HG03521 (cell line): ENCODE measurements around the gene RAP1GAP2.

Source experiments
- ATAC-seq: cut with Tn5 transposase; IDR thresholded peaks from one replicate; pipeline ENCODE4 v1.9.1; 2021; ENCODE audit warnings: mild to moderate bottlenecking, moderate library complexity; ENCODE audit not compliant: unreplicated experiment

RAP1GAP2 gene

DNA sequence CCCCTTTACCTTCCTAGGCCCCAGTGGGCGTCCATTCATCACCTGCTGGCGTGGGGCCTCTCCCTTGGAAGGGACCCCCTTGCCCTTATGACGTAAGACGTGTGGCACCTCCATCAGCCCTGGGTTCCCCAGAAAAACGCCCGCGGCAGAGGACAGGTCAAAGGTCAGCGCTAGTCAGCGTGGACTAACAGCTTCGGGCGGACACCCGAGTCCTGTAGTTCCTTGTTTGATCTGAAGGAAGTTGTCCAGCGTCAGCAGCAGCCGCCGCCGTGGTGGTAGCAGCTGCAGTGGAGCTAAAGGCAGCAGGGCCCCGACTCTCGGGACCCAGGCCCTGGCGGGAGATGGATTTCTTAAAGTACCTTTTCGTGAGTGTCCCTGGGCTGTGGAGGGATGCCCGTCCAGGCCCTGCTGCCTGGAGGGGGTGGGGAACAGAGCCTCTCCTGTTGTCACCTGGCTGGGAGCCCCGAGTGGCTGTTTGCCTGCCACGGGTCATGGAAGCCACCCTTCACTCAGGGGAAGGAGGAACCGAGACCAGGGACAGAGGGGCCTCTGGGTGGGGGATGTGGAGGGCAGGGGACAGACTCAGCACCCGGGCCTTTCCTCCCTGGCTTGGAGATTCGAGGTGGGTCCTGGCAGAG lies 143.6 kb downstream of the RAP1GAP2 start:
- no peak for ATAC-seq

DNA sequence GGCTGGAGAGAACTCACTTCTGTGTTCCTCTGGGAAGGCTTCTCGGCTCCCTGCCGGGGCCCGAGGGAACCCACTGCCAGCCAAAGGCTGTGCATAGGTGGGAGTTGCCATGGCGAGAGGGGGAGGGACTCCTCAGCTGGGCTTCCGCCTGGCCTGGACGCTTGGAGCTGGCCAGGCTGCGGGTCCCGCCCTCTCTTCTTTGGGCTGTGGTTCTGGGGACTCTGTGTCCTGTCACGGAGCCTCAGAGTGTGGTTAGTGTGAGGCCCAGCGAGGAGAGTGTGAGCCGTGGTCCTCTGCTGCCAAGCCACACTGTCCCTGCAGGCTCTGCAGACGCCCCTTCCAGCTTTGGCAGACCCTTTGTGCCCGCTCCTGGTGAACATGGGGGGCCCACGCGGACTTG lies 144.1 kb downstream of the RAP1GAP2 start:
- ATAC-seq = no peak

DNA sequence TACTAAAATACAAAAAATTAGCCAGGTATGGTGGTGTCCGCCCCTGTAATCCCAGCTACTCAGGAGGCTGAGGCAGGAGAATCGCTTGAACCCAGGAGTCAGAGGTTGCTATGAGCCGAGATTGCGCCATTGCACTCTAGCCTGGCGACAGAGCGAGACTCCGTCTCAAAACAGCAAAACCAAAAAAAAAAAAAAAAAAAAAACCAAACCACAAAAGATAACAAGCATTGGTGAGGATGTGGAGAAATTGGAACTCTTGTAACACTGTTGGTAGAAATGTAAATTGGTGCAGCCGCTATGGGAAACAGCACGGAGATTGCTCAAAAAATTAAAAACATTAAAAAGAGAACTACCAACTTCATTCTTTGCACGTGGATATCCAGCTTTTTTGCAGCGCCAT lies 147.7 kb downstream of the RAP1GAP2 start:
- no peak for ATAC-seq

DNA sequence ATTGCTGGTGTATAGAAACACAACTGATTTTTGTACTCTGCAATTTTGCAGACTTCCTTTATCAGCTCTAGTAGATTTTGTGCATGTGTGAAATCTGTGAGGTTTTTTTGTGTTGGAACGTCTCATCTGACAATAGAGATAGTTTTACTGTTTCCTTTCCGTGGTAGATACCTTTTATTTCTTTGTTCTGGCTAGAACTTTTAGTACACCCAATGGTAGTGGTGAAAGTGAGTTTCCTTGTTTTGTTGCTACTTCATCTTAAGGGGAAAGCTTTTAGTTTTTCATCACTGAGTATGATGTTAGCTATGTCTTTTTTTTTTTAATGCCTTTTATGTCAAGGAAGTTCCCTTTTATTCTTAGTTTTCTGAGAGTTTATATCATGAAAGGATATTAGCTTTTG lies 149.1 kb downstream of the RAP1GAP2 start:
- ATAC-seq = no peak

DNA sequence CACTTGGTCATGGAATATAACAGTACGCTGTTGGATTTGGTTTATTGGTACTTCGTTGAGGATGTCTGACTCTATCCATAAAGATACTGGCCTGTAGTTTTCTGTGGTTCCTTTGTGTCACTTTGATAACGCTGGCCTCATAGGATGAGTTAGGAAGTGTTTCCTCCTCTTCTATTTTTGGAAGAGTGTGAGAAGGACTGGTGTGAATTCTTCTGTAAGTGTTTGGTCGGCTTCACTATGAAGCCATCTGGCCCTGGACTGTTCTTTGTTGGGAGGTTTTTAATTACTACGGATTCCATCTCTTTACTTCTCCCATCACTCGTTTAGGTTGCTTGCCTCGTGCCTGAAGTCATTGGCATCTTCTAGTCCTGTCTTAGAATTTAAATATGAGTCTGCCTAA lies 149.9 kb downstream of the RAP1GAP2 start:
- no peak for ATAC-seq

DNA sequence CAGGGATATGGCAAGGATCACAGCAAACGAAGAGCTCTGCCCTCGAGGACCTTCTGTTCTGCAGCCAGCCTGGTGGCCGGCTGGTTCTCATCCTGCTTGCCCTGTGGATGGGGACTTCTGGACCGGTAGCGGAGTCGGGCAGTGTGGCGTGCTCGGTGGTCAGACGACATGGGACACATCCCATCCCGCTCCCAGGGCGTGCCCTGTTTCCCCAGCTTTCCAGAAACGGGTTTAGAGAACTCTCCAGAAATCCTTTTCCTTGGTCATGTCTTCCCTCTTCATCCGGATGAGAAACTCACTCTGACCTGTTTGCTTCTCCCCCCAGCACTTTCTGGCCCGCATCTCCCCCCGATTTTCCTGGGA lies 151.3 kb downstream of the RAP1GAP2 start:
- no peak for ATAC-seq

DNA sequence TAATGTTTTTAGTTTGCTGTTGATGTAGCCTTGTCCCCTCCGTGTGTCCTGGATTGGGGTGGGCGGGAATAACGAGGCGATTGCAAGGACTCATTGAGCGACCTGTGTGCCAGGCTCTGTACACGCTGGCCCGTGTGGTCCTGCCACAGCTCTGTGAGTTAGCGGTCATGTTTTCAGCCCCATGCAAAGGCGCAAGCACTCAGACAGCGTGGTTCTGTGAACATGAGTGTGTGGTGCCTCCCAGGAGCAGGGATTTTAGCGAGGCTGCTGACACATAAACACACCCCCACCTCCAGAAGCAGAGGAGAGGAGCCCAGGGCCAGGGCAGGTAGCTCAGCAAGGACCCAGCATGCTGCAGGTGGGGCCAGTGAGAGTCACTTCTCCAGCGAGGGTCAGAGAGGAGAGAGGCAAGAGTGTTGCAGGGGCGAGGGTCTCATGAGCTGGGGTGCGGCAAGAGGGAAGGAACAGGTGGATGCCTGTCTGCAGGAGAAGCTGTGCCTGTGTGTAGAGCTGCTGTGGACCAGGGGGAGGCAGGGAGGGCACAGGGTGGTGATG lies 151.8 kb downstream of the RAP1GAP2 start:
- no peak for ATAC-seq

DNA sequence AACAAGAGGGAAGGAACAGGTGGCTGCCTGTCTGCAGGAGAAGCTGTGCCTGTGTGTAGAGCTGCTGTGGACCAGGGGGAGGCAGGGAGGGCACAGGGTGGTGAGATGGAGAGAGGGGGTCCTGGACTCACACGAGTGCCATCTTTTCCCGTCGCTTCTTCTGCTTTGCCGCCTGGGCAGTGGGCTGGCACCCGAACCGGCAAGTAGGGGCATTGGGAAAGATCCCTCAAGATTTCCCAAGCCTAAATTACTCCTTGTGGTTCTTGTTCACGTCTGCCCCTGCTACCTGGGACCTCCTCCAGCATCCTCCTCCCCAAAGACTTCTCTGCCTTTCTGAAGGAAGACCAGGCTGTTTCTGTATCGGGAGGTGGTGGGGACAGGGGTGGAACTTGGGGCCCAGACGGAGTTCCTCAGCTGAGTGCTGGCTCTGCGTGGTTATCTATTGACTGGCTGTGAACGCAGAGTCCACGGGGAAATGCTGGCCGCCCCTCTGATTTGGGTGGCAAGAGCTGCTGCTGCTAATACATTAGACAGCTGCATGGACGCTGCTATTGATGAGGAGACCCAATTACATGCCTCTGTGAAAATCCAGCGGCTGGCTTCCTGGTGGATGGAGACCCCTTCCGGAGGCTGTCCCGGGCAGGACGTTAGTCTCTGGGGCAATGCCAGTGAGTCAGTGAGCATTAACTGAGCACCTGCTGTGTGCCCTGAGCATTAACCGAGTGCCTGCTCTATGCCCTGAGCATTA lies 152.7 kb downstream of the RAP1GAP2 start:
- no peak for ATAC-seq

DNA sequence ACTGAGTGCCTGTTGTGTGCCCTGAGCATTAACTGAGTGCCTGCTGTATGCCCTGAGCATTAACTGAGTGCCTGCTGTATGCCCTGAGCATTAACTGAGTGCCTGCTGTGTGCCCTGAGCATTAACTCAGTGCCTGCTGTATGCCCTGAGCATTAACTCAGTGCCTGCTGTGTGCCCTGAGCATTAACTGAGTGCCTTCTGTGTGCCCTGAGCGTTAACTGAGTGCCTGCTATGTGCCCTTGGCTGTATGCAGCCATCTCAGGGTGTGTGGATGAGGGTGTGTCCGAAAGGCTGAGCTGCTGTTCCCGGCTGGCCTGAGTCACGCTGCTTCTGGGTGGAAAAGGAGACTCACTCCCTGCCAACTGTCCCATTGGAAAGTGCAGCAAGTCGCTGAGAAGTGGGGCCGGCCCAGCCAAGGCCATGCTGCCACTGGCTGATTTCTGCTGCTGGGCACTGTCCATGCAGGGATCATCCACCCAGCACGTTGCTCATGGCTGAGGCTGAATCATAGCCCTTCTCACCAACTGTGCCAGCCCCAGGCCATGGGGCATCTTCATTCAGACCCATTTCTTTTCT lies 153.3 kb downstream of the RAP1GAP2 start:
- no peak for ATAC-seq

DNA sequence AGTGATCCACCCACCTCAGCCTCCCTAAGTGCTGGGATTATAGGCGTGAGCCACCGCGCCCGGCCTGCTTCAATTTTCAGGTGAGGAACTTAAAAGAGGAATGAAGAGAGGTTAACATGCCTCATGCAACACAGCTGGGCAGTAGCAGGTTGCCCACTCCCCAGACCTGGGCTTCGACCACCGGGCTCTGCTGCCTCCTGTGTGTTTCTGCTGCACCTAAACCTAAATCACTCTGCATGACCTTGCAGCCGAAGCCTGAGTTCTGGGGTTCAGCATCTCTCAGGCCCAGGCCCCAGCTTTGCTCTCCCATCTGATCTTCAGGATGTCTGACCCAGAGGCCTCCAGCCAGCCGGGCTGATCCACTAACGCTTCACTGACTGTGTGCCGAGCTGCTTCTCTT lies 154.6 kb downstream of the RAP1GAP2 start:
- ATAC-seq = no peak

DNA sequence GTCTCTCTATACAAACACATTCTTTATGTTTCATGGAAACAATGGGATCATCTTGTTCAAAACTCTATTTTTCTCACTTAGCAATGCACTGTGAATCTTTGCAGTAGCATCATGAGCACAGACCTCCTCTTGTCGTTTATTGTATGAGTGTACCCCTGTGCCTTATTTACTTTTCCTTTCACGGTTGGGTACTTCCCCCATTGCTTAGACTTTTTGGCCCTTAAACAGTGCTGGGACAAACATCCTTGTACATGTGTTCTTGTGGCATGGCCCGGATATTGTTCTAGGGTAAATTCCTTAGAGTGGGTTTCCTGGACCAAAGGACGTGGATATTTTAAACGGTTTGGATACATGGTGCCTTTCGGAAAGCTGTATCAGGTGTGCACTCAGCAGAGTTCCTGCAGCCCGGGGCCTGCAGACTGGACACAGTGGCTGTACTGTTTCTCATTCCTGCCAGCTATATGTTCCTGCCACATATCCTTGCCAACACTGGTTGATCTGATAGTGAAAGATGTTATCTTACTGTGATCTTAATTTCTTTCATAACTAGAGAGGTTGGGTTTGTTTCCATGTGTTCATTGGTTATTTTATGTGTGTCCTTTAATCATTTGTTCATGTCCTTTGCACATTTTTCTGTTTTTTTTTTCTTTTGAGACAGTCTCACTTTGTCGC lies 156.1 kb downstream of the RAP1GAP2 start:
- no peak for ATAC-seq

DNA sequence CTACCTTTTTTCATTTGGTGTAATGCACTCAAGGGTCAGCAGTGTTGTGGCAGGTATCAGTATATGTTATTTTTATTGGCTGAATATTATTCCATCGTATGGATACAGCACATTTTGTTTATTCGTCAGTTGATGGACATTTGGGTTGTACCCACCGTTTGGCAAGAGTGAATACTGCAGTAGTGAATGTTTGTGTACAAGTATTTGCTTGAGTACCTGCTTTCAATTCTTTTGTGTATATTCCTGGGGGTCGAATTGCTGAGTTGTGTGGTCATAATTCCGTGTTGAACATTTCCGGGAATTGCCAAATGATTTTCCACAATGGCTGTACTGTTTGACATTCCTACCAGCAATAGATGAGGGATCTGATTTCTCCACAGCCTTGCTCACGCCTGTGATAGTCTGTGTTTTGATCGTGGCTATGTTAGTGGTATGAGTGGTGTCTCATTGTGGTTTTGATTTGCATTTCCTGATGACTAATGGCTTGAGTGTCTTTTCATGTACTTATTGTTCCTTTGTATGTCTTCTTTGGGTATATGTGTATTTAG lies 158.7 kb downstream of the RAP1GAP2 start:
- no peak for ATAC-seq

DNA sequence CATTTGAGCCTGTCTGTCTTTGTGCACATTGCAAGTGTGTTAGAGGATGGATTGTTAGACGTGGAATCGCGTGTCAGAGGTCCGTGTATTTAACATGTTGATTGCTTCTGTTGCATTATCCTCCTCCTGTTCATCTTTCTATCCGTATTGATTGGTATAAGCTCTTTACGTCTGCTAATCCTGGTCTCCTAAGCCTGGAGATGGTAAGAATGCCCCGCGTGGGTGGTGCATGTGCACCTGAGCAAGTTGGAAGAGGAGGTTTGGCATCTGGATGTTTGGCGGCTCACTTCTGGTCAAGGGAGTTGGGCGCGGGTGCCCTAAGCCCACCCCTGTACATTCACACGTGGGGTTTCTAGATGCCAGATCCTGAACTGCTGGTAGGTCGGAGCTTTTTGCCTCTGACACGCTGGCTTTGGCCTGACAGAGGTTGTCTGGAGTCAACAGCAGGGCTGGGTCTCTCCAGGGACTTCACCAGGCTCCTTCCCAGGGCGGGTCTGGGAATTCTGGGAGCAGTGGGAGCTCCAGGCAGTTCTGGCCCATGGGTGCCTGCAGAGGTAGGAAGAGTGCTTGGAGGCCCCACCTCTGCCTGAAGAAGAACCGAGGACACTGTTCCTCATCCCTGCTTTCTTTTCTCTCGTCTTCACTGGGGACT lies 159.8 kb downstream of the RAP1GAP2 start:
- ATAC-seq = no peak

DNA sequence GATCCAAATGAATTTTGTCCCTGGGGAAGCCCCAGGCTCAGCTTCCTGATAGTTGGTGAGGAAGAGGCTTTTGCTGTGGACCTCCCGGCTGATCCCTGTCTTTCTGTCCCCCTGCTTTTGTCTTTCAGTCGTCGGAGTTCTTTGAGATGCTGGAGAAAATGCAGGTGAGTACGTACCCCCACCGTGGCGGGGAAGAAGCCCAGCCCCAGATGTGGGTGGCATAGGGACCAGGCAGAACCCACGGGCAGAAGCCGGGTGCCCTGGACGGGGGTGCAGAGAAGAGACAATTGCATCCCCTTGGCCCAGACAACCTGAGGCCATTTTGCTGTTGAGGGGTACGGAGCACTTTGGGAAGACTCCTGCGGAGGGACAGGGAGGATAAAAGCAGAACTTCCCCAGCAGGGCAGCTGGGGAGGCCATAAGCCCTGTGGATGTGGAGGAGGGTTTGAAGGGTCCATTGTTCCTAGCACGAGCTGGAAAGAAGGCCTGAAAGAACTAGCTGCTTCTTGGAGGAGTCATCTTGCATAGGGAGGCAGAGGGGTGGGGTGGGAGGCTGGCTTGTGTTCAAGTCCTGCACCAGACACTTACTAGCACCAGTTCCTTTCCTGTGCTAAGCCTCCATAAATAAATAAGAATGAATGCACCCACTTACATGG lies 161.5 kb downstream of the RAP1GAP2 start:
- ATAC-seq = no peak

DNA sequence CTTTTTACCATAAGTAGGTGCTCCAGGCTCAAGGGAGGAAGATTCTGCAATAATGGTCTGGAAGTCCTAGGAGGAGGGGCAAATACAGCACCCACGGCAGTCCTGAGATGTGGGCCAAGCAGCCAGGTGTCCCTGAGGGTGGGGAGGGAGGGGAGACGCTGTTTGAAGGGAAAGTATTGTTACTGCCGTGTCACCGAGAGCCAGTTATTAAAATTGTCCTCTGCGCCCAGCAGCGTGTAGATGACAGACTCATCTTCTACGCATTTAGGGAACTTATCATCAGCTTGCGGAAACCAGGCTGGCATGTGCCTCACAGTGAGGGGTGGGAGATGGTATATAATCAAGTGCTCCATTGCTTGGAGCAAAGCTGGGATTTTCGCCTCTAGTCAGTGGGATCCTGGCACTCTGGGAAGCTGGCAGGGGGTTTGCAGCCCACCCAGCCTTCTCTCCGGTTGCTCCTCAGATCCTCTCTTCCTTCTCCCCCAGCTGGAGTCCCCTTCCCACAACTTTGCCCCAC lies 162.5 kb downstream of the RAP1GAP2 start:
- no peak for ATAC-seq

DNA sequence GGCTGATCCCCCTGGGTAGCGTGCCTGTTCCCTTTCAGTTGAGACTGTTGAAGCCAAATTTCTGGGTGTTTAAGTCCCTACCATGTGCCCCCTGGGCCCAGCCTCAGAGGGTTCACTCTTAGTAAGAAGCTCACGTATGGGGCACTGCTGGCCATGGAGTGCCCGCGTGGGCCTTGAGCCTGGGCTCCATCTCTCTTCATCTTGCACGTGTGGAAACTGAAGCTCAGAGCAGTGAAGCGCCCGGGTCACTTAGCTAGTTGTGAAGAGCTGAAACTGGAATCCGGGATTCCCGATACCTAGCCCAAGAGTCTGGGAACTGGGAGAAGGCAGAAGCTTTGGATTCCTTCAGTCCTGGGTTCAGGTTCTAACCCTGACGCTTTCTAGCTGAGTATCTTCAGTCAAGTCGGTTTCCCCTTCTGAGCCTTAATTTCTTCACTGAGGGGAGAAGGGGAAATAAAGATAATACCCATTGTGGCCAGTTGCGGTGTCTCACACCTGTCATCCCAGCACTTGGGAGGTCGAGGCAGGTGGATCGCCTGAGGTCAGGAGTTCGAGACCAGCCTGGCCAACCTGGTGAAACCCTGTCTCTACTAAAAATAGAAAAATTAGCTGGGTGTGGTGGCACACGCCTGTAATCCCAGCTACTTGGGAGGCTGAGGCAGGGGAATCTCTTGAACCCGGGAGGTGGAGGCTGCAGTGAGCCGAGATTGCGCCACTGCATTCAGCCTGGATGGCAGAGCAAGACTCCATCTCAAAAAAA lies 163.3 kb downstream of the RAP1GAP2 start:
- ATAC-seq = no peak

DNA sequence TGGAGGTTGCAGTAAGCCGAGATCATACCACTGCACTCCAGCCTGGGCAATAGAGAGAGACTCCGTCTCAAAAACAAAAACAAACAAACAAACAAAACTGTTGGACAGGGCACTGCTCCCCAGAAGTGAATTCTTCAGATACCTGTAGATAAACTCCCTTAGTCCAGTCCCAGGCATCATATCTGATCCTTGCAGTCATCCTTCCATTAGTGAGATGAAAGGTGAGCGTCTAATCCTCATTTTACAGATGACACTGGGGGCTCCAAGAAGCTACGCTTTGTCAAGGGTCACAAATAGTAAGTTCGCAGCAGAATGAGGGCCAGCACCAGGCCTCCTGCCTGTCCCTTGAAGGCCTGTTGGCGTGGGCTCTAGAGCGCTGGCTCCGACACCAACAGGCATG lies 165.2 kb downstream of the RAP1GAP2 start:
- no peak for ATAC-seq

DNA sequence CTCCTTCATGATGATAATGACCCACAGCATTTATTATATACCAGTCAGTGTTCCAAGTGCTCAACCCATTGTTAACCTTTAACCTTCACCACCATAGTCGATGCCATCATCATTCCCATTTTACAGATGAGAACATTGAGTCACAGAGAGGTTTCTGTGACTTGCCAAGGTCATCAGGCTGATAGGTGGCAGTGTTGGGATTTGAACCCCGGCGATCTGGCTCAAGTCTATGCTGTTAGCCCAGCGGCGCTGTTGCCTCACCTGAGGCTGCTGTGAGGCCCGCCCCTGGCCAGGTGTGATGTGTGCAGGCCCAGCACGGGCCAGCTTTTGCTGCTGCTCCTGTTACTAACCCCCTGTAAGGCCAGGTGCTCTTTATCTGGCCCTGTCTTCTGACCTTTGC lies 166.0 kb downstream of the RAP1GAP2 start:
- no peak for ATAC-seq

DNA sequence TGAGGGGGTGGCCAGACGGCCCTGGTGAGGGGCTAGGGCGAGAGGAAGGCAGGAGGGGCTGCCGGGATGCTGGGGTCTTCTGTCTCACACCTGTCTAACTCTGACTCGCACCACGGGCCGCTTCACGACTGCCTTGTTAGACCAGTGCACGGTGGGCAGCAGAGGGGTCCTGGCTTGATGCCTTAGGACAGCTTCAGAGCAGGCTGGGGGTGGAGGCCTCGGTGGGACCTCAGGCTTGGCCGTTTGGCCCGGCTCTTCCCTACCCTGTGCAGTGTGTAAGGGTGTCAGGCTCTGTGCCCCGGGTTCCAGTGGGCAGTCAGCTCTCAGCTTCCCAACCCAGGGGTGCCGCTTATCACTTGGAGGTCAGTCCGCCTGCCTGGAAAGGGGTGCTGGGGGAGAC lies 166.5 kb downstream of the RAP1GAP2 start:
- no peak for ATAC-seq
